Neural cell (in vitro differentiated cells): ENCODE data around the gene CMKLR1.

Source experiments
- EP300 ChIP-seq: fragments of 450-650 bp; conservative IDR thresholded peaks from 2 replicates; pipeline ENCODE4 v1.6.1; 2014; ENCODE audit warnings: antibody characterized with exemption, mild to moderate bottlenecking, moderate library complexity; ENCODE audit not compliant: poor library complexity, severe bottlenecking
- EZH2 ChIP-seq: fragments of 200-600, 300-800 bp; shearing (Covaris generic), sonication (generic); IDR thresholded peaks from 2 replicates; pipeline ENCODE4 v1.6.1; 2014; ENCODE audit warnings: antibody characterized with exemption, low read length, borderline replicate concordance, mild to moderate bottlenecking; ENCODE audit not compliant: insufficient read depth, poor library complexity, severe bottlenecking
- MXI1 ChIP-seq: fragments of 450-650 bp; conservative IDR thresholded peaks from 2 replicates; pipeline ENCODE4 v1.6.1; 2014; ENCODE audit warnings: antibody characterized with exemption, mild to moderate bottlenecking; ENCODE audit not compliant: poor library complexity, severe bottlenecking
- POLR2AphosphoS5 ChIP-seq: IDR thresholded peaks from 2 replicates; pipeline ENCODE4 v1.6.1; 2012
- RAD21 ChIP-seq: fragments of 450-650 bp; conservative IDR thresholded peaks from 2 replicates; pipeline ENCODE4 v1.6.1; 2014; ENCODE audit warnings: antibody characterized with exemption, mild to moderate bottlenecking, moderate library complexity
- SMC3 ChIP-seq: fragments of 450-650 bp; conservative IDR thresholded peaks from 2 replicates; pipeline ENCODE4 v1.6.1; 2014; ENCODE audit warnings: antibody characterized with exemption, mild to moderate bottlenecking, moderate library complexity; ENCODE audit not compliant: poor library complexity
- TAF1 ChIP-seq: IDR thresholded peaks from 2 replicates; pipeline ENCODE4 v1.6.1; 2012; ENCODE audit warnings: low read depth
- TF ChIP-seq, protein P1 (sequence below): fragments of 450-650 bp; IDR thresholded peaks from 2 replicates; pipeline ENCODE4 v1.5.1; 2014; ENCODE audit warnings: antibody characterized with exemption, mild to moderate bottlenecking, moderate library complexity; ENCODE audit not compliant: poor library complexity, severe bottlenecking
- TF ChIP-seq, protein P2 (sequence below): IDR thresholded peaks from 2 replicates; pipeline ENCODE4 v1.6.1; 2012; ENCODE audit warnings: borderline replicate concordance

DNA sequence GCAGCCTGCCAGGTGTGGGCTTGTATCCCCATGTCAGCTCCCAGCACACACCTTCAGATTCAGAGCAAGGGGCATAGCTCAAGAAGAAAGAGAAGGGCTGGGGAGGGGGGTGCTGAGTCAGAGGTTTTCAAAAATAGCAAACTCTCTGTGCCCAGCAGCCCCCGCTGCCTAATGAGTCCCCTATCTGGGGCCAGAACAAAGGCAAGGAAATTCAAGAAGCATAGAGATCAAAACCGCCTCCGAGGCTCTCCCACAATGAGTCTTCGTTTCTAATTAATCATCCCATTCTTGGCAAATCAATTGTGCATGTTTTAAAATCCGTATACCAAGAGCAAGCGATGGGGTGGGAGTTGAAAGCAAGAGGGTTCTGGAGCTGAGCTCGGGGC lies 19.5 kb upstream of the CMKLR1 start:
- TF ChIP-seq, protein P1, sequence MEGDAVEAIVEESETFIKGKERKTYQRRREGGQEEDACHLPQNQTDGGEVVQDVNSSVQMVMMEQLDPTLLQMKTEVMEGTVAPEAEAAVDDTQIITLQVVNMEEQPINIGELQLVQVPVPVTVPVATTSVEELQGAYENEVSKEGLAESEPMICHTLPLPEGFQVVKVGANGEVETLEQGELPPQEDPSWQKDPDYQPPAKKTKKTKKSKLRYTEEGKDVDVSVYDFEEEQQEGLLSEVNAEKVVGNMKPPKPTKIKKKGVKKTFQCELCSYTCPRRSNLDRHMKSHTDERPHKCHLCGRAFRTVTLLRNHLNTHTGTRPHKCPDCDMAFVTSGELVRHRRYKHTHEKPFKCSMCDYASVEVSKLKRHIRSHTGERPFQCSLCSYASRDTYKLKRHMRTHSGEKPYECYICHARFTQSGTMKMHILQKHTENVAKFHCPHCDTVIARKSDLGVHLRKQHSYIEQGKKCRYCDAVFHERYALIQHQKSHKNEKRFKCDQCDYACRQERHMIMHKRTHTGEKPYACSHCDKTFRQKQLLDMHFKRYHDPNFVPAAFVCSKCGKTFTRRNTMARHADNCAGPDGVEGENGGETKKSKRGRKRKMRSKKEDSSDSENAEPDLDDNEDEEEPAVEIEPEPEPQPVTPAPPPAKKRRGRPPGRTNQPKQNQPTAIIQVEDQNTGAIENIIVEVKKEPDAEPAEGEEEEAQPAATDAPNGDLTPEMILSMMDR: no peak
- TF ChIP-seq RAD21 (no peak), EP300 (no peak), MXI1 (no peak), POLR2AphosphoS5 (no peak), EZH2 (no peak), TAF1 (no peak), SMC3 (no peak)
- TF ChIP-seq, protein P2, sequence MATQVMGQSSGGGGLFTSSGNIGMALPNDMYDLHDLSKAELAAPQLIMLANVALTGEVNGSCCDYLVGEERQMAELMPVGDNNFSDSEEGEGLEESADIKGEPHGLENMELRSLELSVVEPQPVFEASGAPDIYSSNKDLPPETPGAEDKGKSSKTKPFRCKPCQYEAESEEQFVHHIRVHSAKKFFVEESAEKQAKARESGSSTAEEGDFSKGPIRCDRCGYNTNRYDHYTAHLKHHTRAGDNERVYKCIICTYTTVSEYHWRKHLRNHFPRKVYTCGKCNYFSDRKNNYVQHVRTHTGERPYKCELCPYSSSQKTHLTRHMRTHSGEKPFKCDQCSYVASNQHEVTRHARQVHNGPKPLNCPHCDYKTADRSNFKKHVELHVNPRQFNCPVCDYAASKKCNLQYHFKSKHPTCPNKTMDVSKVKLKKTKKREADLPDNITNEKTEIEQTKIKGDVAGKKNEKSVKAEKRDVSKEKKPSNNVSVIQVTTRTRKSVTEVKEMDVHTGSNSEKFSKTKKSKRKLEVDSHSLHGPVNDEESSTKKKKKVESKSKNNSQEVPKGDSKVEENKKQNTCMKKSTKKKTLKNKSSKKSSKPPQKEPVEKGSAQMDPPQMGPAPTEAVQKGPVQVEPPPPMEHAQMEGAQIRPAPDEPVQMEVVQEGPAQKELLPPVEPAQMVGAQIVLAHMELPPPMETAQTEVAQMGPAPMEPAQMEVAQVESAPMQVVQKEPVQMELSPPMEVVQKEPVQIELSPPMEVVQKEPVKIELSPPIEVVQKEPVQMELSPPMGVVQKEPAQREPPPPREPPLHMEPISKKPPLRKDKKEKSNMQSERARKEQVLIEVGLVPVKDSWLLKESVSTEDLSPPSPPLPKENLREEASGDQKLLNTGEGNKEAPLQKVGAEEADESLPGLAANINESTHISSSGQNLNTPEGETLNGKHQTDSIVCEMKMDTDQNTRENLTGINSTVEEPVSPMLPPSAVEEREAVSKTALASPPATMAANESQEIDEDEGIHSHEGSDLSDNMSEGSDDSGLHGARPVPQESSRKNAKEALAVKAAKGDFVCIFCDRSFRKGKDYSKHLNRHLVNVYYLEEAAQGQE: no peak
